Kasumi-1 (cell line): Measurements from ENCODE around the gene XPR1.

Experiments used
- DNase-seq, 2 experiments: peaks; one replicate each; lab custom pipeline; 2025; lab: John Stamatoyannopoulos, UW

XPR1 gene

DNA sequence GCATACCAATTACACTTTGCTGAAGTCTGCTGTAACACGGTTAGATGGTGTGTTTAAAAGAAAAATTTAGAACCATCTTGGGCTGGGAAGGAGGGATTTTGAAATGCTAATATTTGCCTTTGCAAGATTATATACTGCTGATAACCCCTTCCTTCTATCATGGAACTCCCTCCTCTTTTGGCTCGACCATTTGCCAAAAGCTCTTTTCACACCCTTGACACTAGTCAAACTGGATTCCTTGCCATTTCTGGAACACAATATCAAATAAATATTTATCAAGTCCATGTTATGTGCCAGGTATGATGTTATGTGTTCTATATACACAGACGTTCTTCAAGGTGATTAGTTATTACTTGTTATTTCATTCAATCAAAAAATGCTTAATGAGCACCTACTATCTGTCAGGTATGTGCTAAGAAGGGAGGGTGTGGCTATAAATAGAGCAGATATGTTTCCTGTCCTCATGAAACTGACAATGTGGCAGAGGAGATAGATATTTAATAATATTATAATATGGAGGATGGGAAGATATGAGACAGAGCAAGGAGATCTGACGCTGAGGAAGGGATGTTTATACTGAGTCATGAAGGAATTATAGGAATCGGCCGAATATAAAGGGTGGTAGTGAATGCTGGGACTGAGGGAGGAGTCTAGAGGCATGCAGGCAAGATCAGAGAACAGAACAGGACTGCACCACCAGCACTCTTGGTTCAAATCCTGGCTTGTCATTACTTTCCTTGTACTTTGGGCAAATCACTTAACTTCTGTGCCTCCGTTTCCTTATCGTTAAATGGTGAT is 16.1 kb upstream of the XPR1 start:
- DNase-seq, result no peak

DNA sequence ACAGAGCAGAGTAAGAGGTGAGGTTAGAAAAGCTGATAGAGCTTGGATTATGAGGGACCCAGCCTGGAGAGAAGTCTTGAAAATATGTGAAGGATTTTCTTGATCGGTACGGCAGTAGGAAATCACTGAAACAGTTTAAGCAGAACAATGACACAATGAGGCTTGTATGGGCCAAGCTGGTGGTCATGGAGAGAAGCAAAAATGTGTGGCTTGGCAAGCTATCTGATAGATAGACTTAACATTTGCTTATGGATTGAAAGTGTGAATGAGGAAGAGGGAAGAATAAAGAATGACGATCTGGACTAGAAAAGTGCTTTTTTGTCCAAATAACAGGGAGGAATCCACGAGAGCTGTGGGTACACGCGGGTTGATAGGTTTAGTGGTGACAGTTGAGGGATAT is 15.4 kb upstream of the XPR1 start:
- no peak for DNase-seq

DNA sequence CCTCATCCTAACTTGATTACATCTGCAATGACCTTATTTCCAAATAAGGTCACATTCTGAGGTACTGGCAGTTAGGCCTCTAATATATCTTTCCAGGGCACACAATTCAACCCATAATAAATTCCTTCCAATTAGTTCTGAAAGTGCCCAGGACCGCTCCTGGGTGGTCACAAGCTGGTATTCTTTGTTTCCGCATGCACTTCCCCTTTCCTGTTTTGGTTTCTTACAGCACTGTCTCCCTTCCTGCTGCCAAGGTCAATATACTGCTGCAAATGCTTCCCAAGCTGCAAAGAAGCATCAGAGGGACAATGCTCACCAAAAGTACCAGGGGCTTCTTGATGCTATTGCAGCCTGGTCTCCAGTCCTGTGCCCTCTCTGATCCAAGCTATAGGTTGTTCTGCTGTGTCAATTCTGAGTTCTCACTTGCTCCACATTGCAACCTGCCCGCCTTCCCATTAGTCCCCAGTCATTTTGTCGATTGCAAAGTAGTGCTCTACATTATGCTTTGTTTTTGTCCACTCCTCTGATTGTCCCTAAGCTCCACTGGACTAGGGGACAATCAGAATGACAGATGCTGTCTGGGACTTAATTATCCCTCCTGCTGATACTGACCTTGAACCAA is 13.9 kb upstream of the XPR1 start:
- DNase-seq, result peak; percentile 52 to 59

DNA sequence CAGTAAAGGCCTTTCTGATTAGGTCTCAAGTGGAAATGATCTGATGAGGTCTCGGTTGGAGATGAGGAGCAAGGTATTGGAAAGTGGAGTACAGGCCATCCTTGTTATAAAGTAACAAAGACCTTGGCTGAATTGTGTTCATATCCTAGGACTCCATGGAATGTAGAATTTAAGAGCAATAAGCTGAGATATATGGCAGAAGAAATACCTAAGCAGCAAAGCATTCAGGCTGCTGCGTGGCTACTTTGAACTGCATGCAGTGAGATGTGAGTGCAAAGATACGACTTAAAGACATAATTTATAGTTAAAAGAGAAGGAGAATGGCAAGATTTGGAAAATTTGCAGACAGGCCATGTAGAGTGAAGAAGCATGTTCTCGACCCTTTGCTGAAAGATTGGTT is 11.2 kb upstream of the XPR1 start:
- DNase-seq, result no peak

DNA sequence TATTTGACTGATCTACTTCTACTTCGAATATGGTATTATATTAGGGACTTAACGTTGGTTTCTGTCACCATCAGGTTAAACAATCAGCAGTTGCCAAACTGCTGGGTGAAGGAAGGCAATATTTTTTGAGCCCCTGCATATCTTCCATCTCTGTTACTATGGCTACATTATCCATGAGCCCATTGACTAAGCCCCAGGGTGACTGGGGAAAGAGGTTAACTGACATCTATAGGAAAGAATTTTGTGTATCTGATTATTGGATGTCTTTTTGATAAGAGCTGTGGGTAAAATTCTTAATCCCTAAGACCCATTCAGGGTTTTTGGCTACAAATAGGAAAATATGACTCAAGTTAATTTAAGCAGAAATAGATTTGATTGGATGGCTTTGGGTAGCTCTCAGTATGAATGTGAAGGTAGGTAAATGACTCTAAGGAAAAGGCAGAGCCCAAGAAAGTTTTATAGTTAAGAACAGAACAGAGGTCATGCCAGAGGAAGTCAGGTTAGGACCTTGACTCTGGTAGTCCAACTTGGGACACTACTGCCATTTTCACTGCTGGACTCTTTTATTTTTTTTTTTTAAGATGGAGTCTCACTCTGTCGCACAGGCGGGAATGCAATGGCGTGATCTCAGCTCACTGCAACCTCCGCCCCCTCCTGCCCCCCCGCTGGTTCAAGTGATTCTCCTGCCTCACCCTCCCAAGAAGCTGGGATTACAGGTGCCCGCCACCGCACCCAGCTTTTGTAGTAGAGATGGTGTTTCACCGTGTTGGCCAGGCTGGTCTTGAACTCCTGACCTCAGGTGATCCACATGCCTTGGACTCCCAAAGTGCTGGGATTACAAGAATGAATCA is 8.9 kb upstream of the XPR1 start:
- DNase-seq, result no peak

DNA sequence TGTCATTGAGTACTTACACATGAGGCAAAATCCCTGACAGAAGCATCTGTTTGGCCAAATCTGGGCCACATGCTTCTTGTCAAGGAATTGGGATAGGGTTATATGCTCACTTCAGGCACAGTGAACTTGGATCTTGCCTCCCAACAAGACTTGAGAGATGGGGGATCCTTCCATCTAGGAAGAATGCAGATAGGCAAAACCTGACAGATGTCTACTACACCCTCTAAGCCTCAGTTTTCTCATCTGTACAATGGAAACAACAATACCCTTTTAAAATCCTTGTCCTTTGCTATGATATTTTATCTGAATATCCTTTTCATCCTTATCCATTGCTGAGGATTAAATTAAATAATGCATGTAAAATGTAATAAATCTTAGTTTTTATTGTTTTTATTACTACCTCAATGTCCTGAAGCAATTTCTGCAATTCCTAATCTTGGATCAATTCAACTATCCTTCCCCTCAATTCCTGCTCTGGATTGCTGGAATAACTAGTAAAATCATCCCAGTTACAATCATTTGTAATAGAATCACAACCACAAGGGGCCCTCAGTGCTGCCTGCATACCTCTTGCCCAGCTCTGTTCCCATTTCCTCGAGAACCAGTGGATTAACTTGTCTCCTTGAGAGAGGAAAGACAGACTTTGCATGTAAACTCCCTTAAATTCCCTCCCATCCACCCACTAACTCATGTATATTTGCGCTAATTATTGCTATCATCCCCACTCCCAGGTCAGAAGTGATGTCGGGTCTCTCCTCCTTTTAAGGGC is 8.1 kb upstream of the XPR1 start:
- peak in 1 of 2 experiments; percentile 11 for DNase-seq

DNA sequence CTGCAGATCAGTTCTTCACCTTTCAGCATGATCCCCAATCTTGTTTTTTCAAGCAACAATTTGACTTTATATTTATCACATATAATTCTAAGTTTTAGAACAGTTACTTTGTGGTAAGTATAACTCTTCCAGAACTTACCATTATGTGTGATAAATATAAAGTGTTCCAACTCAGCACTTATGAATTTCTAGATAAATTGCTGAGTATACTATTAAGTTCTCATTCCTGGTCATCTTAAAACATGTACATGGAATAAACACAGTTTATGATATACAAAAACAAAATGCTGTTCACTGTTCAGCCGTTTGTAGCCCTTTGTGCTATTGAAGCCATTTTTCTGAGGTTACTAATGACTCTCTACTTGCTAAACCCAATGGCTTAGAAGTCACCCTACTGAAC is 5.1 kb upstream of the XPR1 start:
- DNase-seq, result no peak

DNA sequence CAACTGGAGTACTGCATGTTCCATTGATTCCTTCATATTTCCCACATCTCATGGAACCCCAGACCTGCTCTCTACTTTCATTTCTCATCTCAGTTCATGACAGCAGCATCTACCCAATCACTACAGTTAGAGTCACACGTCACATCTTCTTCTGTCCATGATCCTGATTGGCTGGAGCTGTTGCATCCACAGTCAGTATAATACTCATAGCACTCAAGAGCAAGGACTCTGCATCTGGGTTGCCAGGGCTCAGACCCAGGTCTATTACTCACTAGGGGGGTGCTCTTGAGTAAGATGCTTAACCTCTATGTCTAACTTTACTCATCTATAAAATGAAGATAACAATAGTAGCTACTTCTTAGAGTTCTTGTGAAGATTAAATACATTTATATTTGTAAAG is 4.4 kb upstream of the XPR1 start:
- no peak for DNase-seq

DNA sequence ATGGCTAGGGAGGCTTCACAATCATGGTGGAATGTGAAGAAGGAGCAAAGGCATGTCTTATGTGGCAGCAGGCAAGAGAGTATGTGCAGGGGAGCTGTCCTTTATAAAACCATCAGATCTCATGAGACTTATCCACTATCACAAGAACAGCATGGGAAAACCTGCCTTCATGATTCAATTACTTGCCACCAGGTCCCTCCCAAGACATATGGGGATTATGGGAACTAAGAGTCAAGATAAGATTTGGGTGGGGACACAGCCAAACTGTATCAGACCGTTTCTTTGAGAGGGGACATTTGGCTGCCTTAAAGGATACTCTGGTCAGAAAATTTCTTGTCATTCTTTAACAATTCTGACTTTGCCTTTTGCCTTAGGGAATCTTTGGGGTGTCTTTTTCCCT is 3.2 kb upstream of the XPR1 start:
- no peak for DNase-seq

DNA sequence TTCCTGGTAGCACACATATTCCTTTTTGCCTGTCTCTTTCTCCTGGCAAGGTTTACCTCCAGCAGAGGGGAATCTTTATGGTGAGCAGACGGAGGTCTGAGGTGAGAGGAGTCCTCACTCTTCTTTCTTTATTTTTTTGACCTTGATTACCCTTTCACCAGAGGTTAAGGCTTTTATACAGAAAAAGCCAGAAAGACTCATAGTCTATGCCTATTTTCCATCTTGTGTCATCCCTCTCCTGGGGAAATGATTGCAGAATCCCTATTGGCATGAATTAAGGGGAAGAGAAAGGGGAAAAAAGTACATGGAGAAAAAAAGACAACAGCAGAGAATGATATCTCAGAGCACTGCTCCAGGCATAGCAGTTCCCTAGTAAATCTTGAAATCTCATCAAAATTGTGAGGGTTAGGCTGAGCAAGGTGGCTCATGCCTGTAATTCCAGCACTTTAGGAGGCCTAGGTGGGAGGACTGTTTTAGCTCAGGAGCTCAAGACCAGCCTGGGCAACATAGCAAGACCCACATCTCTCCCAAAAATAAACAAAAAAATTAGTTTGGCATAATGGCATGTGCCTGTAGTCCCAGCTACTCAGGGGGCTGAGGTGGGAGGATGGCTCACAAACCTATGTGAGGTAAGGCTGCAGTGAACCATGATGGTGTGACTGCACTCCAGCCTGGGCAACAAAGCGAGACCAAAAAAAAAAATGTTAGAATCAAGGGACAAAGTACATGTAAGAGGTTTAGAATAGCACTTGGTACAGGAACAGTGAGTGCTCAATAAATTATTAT is 1.2 kb upstream of the XPR1 start:
- no peak for DNase-seq

DNA sequence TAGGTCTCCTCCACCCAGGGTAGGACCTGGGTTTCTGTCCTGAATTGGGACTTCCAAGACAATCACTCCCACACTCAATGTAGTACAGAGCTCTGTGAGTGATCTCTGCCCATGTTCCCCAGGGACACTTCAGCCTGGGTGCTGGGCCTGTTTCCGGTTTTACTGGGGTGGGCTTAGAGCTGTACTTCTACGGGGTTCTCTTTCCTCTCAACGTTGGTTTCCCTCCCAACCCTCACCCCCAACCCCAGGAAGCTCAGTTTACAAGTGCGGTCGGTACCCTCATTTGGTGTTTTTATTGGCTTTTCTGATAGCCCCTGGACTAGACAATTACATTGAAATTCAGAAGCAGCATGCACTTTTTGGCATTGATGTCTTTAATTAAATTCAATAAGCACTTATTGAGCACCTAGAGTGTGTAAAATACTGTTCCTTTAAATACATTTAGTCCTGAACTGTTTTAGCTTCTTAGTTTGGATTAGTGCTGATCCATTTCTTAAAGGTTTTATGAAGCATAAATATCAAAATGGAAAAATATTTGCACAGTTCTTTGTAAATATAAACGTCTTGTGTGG is 542 bp upstream of the XPR1 start:
- DNase-seq, result no peak

DNA sequence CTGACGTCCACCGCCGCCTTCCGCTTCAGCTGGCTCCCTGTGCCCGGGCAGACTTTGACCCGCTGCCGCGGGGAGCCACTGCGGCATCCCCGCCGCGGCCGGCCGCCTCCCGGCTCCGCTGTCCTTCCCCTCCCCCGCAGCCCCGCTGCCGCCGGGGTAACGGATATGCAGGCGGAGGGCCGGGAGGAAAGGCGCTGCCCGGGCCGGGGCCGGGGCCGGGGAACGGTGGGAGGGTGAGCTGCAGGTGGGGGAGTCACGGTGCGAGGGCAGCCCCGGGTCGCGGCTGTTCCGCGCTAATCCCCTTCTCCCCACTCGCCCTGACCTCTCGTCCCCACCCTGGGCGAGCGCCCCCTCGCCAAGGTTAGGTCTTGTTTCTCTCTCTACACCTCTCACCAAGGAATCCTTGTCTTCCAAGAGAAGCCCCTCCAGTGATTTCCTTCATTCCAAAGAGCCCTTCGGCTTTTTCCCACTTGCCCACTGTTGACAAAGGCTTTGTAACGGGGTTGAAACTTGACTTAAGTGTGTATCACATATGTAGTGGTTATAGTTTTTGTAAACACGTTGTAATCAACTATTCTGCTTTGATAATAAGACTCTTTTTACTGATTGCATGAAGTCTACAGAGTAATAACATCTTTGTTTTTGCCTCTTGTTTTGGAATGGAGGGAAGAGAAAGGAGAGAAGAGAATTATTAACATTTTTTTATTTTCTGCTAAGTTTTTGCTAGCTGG is 669 bp downstream of the XPR1 start:
- DNase-seq, result peak; percentile 35 to 53

DNA sequence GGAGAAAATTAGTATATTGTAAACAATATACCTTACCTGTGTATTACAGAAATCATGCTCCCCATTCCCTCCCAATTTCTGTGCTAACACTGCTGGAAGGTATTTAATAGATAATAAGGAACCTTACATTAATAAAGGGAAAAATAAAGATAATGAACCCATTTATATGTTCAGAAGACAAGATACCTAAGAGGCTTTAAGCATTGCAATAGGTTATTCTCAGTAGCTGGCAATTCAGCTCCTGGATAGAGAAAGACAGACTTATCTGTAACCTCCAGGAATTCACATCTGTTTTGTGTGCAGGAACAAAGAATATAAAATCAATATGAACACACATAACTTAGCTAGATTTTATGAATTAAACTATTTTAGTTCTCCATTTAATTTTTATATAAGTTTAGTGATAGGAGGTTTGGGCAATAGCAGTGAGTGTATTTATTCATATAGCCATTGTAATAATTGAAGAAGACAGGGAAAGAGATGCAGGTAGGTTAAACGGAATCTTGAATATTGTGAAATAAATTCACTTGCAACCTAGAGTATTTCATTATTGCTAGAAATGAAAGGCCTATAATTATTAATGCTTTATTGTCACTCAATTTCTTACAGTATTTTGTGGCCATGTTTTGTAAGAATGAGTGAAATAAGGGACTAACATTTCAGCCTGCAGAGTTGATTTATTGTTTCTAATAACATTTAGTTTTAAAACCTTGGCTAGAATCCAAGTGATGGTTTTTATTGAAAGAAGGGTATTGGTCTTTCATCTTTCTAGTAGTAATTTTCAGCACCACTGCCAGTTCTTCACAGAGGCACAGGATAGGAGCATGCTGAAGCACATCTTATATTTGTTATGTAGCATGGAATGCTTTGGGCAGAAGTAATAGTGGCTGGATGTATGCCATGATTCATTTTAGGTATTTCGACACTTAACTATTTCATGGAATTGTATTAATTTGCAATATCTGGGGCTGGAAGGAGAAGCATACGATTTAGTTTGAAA is 1.5 kb downstream of the XPR1 start:
- DNase-seq, result peak in 1 of 2 experiments; percentile 8

DNA sequence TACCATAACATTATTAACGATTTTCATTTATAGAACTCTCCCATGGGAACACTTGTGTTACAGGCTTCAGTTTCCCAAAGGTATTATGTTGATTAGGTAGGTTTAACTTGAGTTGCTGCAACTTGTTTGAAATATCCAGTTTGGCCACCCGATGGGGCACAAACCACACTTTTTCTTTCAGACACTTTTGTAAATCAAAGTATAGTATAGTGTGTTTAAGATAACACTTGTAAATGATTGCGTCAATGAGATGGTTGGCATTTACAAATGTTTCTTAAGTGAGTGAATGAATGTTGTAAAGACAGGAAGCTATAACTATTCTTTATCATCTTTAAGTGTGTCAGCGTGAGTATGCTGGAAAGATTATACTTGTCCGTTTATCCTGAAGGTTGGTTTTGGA is 4.3 kb downstream of the XPR1 start:
- DNase-seq, result peak in 1 of 2 experiments; percentile 22

DNA sequence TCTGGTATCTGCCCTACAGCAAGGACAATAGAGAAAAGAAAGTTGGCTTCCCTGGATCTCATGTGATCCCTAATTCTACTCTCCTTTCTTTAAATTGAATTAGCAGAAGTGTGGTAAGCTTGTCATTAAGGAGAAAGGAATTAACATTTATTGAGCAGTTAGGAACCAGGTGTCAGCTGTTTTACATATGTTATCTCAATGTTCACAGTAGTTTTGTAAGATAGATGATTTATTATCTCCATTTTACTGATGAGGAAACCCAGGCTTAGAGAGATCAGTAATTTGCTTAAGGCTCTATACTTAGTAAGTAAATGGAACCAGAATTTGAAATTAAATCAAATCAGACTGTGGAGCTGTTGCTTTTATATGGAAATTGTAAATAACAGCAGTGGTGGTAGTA is 8.0 kb downstream of the XPR1 start:
- DNase-seq, result no peak

DNA sequence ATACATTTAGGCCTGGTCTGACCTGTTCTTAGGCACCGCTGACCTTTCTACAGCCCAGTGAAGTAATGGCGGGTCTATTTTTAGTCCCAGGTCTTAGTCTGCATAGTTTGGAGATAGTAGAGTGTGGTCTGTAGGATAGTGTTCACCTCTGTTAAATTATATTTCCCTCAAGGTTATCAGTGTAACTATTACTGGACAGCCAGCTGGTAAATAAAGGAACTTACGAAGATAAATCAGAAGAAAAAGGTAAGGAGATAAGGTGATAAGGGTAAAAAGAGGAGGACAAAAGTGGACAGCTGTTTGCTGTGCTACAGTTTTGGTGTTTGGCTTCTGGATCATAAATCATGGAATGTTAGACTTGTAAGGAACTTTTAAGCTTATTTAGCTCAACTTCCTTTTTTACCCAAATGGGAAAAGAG is 8.7 kb downstream of the XPR1 start:
- DNase-seq, result no peak

DNA sequence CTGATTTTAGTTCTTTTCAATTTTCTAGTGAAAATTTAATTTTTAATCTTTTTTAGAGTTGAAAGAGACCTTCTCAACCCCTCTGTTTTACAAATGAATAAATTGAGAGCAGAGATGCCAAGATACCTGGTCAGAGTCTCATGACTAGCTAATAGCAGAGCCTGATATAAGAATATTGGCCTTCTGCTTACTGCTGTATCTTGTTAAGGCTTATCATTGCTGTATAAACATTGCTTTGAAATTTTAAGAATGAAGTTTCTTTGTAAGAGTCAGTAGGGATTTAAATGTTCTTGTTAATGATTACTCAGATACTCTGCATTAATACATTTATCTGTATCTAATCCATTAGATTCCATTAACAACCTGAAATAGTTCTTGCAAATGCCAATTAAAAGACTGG is 9.8 kb downstream of the XPR1 start:
- DNase-seq, result no peak

DNA sequence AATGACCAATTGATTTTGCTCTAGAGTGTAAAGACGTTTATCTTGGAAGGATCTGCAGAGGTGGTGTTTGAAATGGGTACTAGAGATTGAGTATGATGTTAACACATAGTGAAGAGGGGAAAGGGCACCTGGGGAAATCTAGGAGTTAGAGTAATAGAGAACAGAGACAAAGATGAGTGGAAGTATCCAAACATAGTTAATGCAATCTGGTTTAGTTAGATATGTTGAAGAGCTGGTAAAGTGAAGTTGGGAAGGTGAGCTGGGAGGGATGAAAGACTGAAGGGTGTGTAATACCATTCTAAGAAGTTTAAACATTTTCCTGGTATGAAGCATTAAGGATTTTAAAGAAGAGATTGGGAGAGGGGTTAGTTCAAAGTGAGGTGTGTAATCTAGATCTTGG is 11.0 kb downstream of the XPR1 start:
- no peak for DNase-seq

DNA sequence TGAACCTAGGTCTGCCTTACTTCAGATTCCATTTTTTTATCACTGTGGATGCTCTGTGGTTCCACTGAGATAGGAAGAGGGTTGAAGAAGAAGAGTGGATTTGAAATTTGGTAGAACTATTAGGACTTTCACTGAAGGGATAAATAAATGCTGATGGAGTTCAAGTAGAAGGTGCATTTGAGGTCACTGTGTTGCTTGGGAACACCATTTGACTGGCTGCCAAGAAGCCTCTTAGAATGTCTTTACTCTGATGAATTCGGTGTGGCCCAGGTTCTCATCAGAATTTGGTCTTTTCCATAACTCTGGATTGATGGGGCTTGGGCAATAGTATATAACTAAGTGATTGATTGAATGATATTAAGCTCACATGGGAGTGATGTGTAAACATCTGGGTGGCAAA is 11.9 kb downstream of the XPR1 start:
- DNase-seq, result no peak
